Measurements from ENCODE around the gene NACC2.
"Not testable (repeated sequence)": the region's sequence is repeated elsewhere in the genome, so short reads cannot be mapped to it uniquely, and the experiment has no call there.

Gene NACC2

DNA sequence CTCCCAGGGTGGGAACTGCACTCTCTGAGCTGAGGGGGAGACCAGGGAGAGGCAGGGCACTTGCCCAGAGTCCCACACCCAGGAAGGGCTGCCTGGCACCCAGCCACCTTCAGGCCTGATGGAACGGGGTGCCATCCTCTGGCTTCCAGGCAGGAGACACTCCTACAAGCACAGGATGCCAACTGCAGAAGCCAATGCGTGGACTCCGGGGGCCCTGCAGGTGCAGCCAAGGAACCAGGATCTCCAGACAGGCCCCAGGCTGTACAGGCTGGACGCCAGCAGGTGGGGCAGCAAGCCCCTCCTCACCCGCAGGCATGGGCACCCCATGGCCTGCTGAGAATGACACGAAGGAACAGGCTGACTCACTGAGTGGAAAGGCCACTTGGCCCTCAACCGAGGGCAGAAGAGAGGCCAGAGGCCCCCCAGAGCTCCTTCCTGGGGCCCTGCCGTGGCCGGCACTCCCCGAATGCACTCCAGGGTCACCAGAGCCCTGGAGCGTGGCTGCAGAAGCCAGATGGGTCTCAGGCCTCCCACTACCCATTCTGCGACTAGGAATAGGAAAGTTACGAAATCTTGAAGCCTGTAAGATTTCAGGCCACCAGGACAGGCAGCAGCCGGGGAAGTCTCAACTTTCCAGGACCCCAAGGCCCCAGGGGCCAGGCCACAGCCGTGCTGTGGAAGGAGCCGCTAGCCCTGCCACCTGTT, 15.7 kb downstream of the NACC2 start:
- no peak for DNase-seq

DNA sequence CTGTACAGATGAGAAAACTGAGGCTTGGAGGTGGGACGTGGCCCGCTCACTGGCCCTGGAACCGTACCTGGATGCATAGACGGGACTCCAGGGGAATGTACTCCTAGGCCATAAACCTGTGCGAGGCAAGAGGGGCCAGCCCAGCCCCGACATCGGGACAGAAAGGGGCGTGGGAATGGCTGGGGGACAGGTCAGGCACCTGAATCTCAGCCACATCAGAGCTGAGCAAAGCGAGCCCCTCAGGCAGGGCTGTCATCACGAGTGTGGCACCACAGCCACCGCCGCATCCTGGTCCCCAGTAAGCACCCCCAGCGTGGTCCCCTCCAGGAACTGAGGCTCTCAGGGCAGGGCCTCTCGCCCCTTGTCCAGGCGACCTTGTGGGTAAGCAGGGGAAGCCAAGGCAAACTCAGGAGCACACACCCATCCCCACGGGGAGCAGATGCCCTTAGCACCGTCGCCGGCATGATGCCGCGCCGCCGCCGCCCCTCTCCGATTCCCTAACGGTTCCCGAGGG, 16.5 kb downstream of the NACC2 start:
- no peak for DNase-seq

DNA sequence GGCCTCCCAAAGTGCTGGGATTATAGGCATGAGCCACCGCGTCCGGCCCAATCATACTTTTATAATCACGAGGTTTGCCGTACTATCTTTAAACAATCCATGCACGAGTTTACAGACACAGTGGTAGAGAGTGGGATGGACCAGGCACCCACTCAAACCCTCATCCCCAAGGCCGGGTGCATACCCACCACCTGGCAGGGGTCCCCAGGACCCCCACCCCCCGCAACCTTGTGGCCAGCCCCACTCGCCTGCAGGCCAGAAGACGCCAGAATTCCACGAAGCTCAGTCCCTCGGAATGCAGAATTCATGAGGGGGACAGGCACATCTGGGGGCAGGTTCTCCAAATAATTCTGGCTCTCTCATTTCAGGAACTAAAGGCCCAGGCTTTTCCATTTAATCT, 17.1 kb downstream of the NACC2 start:
- no peak for DNase-seq

DNA sequence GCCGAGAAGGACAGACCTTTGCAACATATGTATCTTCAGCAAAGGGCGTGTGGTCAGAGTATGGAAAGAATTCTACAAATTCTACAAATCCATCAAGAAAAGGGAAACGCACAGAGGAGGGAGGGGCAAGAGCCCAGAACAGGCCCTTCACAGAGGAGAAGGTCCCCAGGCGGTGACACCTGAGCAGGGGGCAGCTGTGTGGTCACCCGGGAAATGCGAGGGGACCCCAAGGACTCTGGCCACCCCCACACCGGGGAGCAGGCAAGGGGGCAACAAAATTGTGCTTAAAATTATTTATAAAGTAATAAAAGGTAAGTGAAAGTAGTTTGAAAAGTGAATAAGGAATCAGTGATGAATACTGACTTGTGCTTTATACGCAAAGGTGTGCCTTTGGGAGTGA, 17.6 kb downstream of the NACC2 start:
- no peak for DNase-seq

DNA sequence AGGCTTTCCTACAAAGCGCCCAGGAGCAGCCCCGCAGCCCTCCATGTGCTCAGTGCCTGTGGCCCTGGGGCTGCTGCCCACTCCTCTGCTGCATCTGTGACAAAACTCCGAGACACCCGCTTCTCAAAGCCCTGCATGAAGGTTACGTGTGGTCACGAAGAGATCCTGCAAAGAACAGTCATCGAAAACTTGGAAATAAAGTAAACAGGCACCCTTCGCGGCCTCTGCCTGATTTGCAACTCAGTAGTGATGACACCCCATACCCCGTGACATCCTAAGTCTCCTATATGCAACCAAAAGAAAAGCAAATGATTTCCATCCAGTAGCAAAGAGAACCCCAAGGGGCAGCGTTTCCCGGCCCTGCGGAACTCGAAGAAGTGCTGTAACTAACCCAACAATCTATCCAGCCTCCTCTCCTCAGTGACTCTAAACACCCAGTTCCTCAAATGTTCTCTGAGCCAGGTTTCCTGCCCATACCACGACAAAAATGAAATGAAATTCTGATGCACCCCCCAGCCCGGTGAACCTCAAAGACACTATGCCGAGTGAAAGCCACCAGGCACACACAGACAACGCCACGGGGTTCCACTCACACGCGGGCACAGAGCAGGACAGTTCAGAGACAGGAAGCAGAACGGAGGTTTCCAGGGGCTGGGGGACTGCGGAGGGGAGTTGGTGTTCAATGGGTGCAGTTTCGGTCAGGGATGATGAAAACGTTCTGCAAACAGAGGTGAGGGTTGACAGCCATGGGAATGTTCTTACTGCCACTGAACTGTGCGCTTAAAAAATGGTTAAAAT, 19.0 kb downstream of the NACC2 start:
- no peak for DNase-seq

DNA sequence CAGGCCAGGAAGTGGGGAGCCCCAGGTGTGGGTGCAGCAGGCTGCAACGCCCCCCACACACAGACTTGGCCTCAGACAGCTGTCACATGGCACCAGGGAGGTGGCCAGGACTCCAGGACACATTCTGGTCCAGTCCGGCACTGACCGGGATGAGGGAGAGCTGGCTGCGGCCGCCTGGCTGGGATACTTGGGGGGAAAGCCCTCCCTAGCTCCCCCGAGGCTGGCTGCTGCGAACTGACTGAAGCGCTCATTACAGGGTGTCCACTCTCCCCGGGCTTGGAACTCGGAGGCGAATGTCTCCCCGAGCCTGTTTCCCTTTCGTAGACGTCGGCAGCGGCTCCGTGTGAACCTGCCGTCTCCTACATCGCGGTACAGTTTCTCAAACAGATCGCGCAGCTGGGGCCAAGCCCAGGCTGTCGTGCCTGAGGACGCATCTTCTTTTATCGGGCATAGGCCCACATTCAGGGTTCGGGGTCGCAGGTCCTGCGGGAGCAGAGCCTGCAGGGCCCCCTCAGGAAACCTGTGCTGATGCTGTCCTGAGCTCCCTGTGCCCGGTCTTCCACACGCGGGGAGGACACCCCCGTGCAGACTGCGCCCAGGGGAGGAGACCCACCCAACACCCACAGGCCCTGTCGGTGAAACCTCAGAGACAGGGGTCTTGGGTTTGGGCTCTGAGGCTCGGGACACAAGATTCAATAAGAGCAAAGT, 19.8 kb downstream of the NACC2 start:
- peak; percentile 27 for DNase-seq

DNA sequence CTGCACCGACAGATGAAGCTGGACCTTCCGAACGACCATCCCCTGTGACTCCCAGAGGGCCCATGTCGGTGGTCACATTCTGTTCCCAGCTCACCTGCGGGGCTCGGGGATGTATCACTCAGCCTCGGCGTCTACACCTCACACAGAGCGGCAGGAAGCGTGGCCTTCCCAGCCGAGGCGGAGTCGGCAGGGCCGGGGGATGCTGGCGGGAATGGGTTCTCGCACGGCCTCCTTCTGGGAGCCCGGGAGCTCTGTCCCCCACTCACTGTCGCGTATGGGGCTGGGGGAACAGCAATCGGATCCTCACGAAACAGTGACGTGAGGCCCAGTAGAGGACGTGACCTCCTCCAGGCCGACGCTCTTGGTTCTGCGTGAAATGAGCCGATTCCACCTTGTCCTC, 20.4 kb downstream of the NACC2 start:
- no peak for DNase-seq

DNA sequence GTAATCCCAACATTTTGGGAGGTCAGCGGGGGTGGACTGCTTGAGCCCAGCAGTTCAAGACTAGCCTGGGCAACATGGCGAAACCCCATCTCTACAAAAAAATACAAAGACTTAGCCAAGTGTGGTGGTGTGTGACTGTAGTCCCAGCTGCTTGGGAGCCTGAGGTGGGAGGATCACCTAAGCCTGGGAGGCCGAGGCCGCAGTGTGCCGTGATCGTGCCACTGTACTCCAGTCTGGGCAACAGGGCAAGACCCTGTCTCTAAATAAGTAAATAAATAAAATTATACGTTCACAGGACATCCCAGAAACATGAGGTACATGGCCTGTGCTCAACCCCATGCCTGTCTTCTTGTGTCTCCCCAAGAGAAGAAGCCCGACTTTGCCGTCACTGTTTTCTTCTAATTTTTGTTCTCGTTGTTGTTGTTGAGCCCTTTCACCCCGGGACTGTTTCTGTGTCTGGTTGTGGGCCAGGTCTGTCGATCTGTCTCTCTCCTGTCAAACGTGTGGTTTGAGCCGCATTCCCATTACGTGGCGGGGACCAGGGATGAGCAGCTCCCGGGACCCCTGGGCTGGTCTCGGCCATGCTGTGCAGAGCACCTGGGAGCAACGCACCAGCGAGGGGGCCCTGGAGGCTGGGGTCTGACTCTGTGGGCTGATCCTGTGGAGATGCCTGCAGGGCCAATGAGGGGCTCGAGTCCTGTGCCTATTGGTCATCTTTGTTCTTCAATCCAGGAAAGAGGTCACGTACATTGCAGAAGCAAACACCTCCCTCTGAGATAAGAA, 32.2 kb downstream of the NACC2 start:
- DNase-seq: no peak

DNA sequence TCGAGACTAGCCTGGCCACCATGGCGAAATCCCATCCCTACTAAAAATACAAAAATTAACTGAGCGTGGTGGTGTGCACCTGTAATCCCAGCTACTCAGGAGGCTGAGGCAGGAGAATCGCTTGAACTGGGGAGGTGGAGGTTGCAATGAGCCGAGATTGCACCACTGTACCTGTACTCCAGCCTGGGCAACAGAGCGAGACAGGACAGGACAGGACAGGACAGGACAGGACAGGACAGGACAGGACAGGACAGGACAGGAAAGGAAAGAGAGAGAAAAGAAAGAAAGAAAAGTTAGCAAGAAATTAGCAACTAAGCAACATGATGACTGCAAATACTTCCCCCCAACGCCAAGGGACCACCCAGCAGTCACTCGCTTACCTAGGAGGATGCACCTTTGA, 33.2 kb downstream of the NACC2 start:
- DNase-seq: not testable (repeated sequence)

DNA sequence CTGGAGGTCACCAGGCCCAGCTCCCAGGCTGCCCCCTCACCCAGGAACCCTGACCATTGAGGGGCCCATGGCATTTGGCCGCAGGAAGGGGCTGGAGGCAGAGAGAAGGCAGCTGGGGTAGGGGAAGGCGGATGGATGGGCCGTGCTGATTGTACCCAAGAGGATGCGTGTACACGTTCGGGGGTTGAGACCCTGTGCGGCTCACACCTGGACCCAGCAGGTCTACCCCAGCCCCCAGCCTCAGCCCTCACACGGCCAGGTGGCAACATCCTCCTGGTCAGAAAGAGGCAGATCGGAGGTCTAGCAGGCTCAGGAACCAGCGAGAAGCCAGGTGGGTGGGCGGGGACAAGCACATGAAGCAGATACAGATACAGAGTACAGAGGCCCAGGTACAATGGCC, 33.7 kb downstream of the NACC2 start:
- DNase-seq: no peak

DNA sequence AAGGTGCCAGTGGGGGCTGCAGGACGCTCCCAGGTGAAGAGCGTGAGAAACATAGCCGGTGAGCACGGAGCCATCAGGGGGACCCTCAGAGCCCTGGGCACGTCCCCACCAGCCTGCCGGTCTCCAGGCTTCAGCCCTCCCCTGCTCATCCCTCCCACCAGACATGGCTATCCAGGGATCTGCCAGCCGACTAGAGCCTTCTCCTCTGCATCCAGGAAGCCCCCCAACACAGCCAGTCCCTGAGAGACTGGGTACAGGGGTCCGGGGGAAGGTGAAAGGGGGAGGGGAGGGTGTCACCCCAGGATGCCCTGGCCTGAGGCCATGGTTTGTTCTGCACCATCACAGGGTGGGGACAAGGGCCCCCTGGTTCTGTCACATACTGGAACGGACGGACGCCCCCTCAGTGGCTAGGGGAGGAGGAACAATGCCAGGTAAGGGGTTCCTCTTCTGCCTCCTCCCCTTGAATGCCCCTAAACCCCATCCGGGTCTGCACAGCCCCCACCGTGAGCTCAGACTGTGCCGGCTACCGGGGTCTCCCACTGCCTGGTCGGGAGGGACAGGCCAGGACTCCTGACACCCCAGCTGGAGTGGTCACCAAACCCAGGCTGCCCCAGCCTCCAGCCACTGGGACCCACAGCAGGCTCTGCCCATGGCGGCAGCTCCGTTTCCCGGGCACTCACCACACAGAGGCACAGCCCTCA, 34.3 kb downstream of the NACC2 start:
- no peak for DNase-seq

DNA sequence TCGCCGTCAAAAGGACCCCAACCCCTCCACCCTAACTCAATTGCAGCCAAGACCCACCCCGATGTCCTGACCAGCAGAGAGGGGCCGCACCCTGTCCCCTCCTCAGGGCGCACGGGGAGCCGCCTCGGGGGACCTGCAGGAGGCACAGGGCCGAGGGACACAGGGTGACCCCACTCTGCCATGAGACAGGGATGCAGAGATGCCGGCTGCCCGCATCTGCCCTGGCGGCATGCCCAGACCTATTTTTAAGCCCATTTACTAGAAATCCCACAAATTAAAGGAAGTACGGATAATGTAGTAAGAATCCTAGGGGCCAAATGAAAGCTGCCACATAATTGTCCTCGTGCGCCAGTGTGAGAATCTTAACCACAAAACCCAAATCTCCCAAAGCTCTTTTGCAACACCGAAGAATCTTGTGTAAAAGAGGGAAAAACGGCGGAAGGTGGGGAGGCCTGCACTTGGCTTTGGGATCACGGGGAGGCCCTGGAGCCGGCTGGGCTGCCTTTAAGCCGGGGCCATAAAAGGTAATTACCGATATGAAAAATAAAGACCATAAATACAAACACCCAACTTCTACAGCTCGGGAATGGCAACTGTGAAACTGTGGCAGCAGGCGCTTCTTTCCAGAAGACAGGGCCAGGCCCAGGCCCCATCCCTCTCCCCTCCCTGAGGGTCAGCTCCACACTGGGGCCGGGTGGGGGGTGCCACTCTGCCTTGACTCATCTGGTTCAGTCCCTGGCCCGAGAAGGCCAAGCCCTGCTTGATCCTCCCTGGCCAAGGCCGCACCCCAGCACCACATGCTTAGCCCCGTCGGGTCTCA, 35.0 kb downstream of the NACC2 start:
- DNase-seq: no peak

DNA sequence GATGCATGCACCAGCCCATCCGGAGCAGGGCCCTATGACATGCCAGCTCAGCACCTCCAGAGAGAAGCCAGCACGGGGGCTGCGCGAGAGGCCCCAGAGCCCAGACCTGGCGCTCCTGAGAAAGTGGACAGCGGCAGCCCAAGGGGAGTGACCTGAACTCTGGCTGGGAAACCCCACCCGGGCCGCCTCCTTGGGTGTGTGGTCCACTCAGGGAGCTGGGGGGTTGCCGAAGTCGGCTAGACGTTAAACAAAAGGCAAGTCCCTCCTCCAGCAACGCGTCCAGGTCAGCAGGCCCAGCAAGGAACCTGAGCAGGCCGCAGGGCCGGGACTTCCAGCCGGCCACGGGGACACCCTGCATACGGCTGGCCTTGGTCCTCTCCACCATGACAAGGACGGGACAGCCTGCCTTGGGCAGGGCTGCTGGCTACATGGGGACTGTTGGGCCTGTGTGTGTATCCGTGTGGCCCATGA, 35.7 kb downstream of the NACC2 start:
- DNase-seq: no peak

DNA sequence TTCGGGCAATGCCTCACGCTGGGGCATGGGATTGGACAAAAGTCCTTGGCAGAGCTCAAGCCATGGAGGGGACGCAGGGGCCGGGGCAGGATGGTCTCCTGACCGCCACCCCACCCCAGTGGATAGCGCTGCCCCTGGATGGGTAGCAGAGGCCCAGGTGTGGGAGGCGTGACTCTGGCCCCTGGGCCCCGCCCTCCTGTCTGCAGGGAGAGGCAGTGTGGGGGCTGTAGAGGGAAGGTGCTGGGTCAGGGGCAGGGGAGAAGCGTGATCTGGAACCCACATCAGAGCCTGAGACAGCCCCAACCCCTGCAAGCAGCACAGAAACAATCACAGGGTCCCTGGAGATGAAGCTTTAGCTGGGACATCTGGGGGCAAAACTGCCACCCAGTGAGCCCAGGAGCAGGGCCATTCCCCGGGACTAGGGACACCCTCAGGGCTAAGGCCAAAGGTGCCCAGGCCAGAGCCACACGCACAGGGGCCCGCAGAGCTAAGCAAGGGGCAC, 36.2 kb downstream of the NACC2 start:
- DNase-seq: no peak

DNA sequence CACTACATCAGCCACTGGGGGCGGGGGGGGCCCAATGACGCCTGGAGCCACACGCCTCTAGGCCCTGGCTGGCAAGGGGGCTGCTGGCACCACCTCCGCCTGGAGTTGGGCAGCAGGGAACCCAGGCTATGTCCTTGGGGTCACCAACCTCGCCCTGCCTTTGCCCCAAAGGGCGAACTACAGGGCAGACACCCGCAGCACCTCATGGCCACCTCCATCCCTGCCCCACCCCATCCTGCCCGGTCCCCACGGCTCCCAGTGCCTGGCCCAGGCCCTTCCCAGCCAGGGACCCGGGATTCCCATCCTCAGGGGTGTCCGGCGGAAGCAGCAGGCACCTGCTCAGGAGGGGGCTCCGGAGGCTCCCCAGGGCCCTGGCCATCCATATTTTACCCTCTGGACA, 37.0 kb downstream of the NACC2 start:
- DNase-seq: no peak

DNA sequence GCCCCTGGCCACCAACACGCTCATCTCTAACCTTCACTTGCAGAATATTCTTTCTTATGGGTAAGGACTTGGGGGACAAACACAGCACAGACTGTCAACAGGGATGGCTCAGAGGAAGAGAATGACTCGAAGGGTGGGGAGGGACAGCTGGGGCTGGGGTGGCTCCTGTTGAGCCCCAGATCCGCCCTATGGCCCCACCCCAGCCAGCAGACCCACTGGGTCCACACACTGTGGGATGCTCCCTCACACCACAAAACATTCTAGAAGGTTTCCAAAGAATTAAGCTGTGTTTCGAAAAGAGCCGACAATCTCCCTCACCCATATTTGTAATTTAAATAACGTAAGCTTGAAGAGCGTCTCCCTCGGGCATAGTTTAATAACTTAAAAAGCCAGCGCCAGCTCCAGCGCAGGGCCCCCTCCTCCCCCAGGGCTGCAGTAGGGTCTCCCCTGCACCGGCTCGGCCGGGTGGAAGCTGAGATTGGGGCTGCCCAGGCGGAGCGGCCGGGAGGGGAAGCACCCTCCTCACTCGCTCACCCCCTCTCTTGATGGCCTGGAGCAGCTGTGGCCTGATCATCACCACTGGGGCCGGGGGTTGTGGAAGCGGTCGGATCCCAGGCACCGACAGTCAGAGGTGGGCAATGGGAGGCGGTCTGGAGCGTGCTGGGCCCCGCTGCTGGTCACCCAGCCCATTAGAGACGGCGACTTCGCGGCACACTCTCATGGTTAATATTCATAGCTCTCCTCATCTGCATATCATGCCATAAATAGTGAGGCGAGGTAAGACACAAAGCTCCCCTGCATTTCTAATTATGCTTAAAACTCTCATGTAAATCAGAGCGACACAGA, 37.6 kb downstream of the NACC2 start:
- no peak for DNase-seq

DNA sequence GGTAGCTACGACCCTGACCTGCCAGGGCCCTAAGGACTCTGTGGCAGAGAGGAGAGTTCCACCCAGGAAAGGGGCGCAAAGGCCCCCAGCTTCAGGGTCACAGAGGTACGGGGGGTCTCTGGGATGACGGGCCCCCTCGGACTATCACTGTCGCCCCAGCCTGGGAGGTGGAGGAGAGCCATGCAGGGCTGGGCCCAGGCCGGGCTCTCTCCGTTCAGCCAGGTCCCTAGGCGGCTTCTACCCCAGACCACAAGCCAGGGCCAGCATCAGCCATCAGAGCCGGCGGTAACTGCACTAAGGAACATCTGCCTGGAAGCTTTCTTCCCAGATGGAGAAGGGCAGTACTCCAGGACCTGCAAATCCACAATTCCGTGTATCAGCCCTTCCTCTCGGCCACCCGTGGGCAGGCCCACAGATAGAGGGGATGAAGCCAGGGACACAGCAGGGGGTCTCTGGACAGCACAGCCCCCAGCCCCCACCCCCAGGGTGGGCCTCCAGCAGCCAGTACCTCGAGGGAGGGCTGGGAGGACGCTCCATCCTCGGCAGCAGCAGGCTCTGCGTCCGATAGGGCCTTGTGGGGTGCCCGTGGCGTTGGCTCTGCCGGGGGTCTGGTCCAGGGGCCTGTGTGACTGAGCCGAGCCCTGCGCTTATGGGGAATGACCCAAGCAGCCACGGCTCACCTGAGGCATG, 38.4 kb downstream of the NACC2 start:
- no peak for DNase-seq

DNA sequence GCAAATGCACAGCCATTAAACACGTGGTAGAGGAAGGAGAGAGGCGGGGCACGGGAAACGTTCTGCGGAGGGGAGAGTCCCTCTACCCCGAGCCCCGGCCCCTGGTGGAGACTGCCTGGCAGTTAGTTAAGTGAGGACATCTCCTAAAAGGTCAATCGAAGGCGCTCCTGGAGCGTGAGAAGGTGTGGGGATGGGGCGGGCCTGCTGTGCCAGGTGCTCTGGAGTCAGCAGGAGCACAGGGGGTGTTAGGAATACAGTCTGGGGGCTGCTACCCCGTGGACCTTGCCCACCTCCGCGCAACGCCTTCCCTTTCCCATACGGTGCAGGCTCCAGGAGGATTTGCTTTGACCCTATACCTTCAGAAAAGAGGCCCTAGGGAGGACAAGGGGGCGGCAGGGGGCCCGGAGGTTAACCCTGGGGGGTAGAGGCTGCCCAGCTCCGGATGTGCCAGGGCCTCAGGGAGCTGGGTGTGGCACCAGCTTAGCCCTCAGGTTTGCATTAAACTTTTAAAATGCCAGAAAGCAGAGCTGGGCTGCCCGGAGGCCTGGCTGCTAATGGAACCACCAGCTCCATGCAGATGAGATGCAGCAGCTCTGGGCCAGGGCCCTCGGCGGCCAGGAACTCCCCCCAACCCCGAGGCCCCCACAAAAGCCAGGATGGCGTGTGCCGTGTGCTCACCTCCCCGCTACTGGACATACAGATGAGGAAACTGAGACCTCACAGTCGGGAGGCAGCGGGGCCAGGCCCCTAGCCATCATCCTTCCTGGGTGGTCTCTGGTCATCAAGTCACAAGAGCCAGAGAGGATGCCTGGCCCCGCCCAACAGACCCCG, 39.2 kb downstream of the NACC2 start:
- DNase-seq: no peak

Data from midbrain (tissue), 1 donor.